IMR-90 (cell line): Measurements from ENCODE around the gene FOXO4. TPM values are rescaled to one million over a fixed set of nuclear protein-coding genes. Genes with fewer than 3 reads are reported as not detected.

Experiments used
- ATAC-seq: fragments of 200-7000 bp; cut with Tn5 transposase; 2 replicates; pipeline ENCODE4 v1.9.1; 2020; ENCODE audit warnings: low read depth, mild to moderate bottlenecking, moderate library complexity
- BruUV-seq: library from RNA; stranded (reverse); fragments of 400-500 nt; replicated peaks from 2 replicates; lab custom pipeline; 2021; lab: Mats Ljungman, UMichigan
- CTCF ChIA-PET: fragments of 300-600 bp; formaldehyde crosslinking; extraction: SDS; loops from one replicate; lab custom pipeline; 2021; ENCODE audit warnings: antibody characterized with exemption; lab: Yijun Ruan, JAX
- POLR2A ChIA-PET: fragments of 300-600 bp; sonication (Branson Sonifier 250); formaldehyde crosslinking; loops from one replicate; lab custom pipeline; 2022; ENCODE audit warnings: antibody characterized with exemption; ENCODE audit not compliant: unreplicated experiment; lab: Charles Lee
- DNase-seq: peaks from one replicate; pipeline ENCODE4 v3.0.0; 2013
- H2AFZ ChIP-seq: replicated peaks from 2 replicates; pipeline ENCODE3; 2013; ENCODE audit warnings: low read length, mild to moderate bottlenecking; ENCODE audit not compliant: poor library complexity
- H2AK5ac ChIP-seq: 2 replicates; pipeline ENCODE4 v1.6.1; 2013; ENCODE audit warnings: low read depth, low read length, inconsistent platforms
- H2AK9ac ChIP-seq: replicated peaks from 2 replicates; pipeline ENCODE3; 2013; ENCODE audit warnings: mild to moderate bottlenecking, low read depth, low read length, moderate library complexity; ENCODE audit not compliant: poor library complexity
- H2BK120ac ChIP-seq: 2 replicates; pipeline ENCODE4 v1.6.1; 2013; ENCODE audit warnings: low read depth, low read length, inconsistent platforms
- H2BK15ac ChIP-seq: 3 replicates; pipeline ENCODE4 v1.6.1; 2013; ENCODE audit warnings: low read depth, low read length, inconsistent platforms
- H2BK20ac ChIP-seq: 2 replicates; pipeline ENCODE4 v1.6.1; 2013; ENCODE audit warnings: low read depth, mild to moderate bottlenecking, inconsistent platforms, low read length, moderate library complexity
- H2BK5ac ChIP-seq: 2 replicates; pipeline ENCODE4 v1.6.1; 2013; ENCODE audit warnings: mild to moderate bottlenecking, low read depth, low read length, inconsistent platforms; ENCODE audit not compliant: poor library complexity, severe bottlenecking
- H3K14ac ChIP-seq: replicated peaks from 2 replicates; pipeline ENCODE4 v1.6.1; 2013; ENCODE audit warnings: low read depth, low read length, inconsistent platforms
- H3K18ac ChIP-seq: 2 replicates; pipeline ENCODE4 v1.6.1; 2013; ENCODE audit warnings: low read depth, low read length, control low read depth
- H3K23ac ChIP-seq: 2 replicates; pipeline ENCODE4 v1.6.1; 2013; ENCODE audit warnings: low read depth, low read length, inconsistent platforms
- H3K27ac ChIP-seq: 2 replicates; pipeline ENCODE4 v1.5.1; 2013; ENCODE audit warnings: mild to moderate bottlenecking, control low read depth, low read length; ENCODE audit not compliant: insufficient read depth
- H3K27me3 ChIP-seq: 2 replicates; pipeline ENCODE4 v1.6.1; 2013; ENCODE audit warnings: low read length; ENCODE audit not compliant: control insufficient read depth, insufficient read depth
- H3K36me3 ChIP-seq: 2 replicates; pipeline ENCODE4 v1.6.1; 2013; ENCODE audit warnings: low read length, mixed read lengths; ENCODE audit not compliant: control insufficient read depth, insufficient read depth
- H3K4ac ChIP-seq: 2 replicates; pipeline ENCODE4 v1.6.1; 2013; ENCODE audit warnings: low read depth, low read length, inconsistent platforms
- H3K4me1 ChIP-seq: 2 replicates; pipeline ENCODE4 v1.6.1; 2013; ENCODE audit warnings: low read length, mixed read lengths; ENCODE audit not compliant: control insufficient read depth, insufficient read depth
- H3K4me2 ChIP-seq: 2 replicates; pipeline ENCODE4 v1.6.1; 2013; ENCODE audit warnings: low read depth, mild to moderate bottlenecking, control low read depth, low read length, moderate library complexity
- H3K4me3 ChIP-seq: 2 replicates; pipeline ENCODE4 v1.5.1; 2013; ENCODE audit warnings: low read depth, mild to moderate bottlenecking, control low read depth, low read length, moderate library complexity; ENCODE audit not compliant: insufficient read depth
- H3K56ac ChIP-seq: 2 replicates; pipeline ENCODE4 v1.6.1; 2013; ENCODE audit warnings: low read length, inconsistent platforms; ENCODE audit not compliant: insufficient read depth; ENCODE audit errors: extremely low read depth
- H3K79me1 ChIP-seq, 2 experiments: 2 replicates each; pipeline ENCODE4 v1.6.1; 2013; ENCODE audit warnings: low read length in 2 of 2, inconsistent platforms in 1 of 2, low read depth in 1 of 2
- H3K9ac ChIP-seq: 2 replicates; pipeline ENCODE4 v1.6.1; 2013; ENCODE audit warnings: low read depth, low read length, control low read depth
- H3K9me1 ChIP-seq: 2 replicates; pipeline ENCODE4 v1.6.1; 2013; ENCODE audit warnings: low read length, inconsistent platforms; ENCODE audit not compliant: insufficient read depth
- H3K9me3 ChIP-seq: 2 replicates; pipeline ENCODE4 v1.6.1; 2013; ENCODE audit warnings: low read length; ENCODE audit not compliant: control insufficient read depth, insufficient read depth
- H4K20me1 ChIP-seq: 2 replicates; pipeline ENCODE4 v1.6.1; 2013; ENCODE audit warnings: low read length, inconsistent platforms; ENCODE audit not compliant: insufficient read depth
- H4K5ac ChIP-seq: 2 replicates; pipeline ENCODE4 v1.6.1; 2013; ENCODE audit warnings: mild to moderate bottlenecking, low read depth, low read length, control low read depth
- H4K8ac ChIP-seq, 2 experiments: 2 replicates each; pipeline ENCODE4 v1.6.1; 2013; ENCODE audit warnings: low read depth in 2 of 2, low read length in 2 of 2, control low read depth in 1 of 2, inconsistent platforms in 1 of 2
- H4K91ac ChIP-seq: 2 replicates; pipeline ENCODE4 v1.6.1; 2013; ENCODE audit warnings: low read depth, low read length, inconsistent platforms; ENCODE audit not compliant: insufficient read depth
- CEBPB ChIP-seq: IDR thresholded peaks from 2 replicates; pipeline ENCODE4 v1.6.1; 2012; ENCODE audit warnings: low read depth, low read length, improper control_type of control experiment
- CTCF ChIP-seq: conservative IDR thresholded peaks from 2 replicates; pipeline ENCODE4 v1.5.1; 2012; ENCODE audit warnings: mild to moderate bottlenecking, low read depth, low read length, improper control_type of control experiment
- ELK1 ChIP-seq: fragments of 150-350 bp; IDR thresholded peaks from 2 replicates; pipeline ENCODE4 v1.6.1; 2016; ENCODE audit warnings: low read depth, mild to moderate bottlenecking, low read length, moderate library complexity, borderline replicate concordance
- FOS ChIP-seq: fragments of 150-350 bp; IDR thresholded peaks from 2 replicates; pipeline ENCODE4 v1.6.1; 2016; ENCODE audit warnings: low read depth, low read length
- POLR2A ChIP-seq: IDR thresholded peaks from 2 replicates; pipeline ENCODE4 v1.6.1; 2012; ENCODE audit warnings: mild to moderate bottlenecking, low read depth, low read length
- RAD21 ChIP-seq: IDR thresholded peaks from 2 replicates; pipeline ENCODE4 v1.6.1; 2012; ENCODE audit warnings: low read length, improper control_type of control experiment
- RCOR1 ChIP-seq: IDR thresholded peaks from 2 replicates; pipeline ENCODE4 v1.6.1; 2012; ENCODE audit warnings: mild to moderate bottlenecking, low read length, improper control_type of control experiment; ENCODE audit not compliant: insufficient replicate concordance
- RFX5 ChIP-seq: IDR thresholded peaks from 2 replicates; pipeline ENCODE4 v1.8.0; 2012; ENCODE audit warnings: low read depth, mild to moderate bottlenecking, low read length, moderate library complexity
- SMC3 ChIP-seq: fragments of 150-350 bp; IDR thresholded peaks from 2 replicates; pipeline ENCODE4 v1.6.1; 2016; ENCODE audit warnings: low read depth, mild to moderate bottlenecking, antibody characterized with exemption, low read length, moderate library complexity
- USF2 ChIP-seq: fragments of 150-350 bp; IDR thresholded peaks from 2 replicates; pipeline ENCODE4 v1.6.1; 2017; ENCODE audit warnings: mild to moderate bottlenecking, antibody characterized with exemption, low read length, low read depth
- WGBS, 2 experiments: methylation state at CpG; one replicate each; pipeline versions ENCODE4 v1.1.5 to v1.1.7; 2013; ENCODE audit warnings: missing lambda C conversion rate in 2 of 2; ENCODE audit not compliant: insufficient read length in 1 of 2; ENCODE audit errors: extremely low coverage in 2 of 2; 5-methylcytosine and 5-hydroxymethylcytosine counted together
- dilution Hi-C: fragments of 300-500 bp; cut with HindIII; formaldehyde crosslinking; loops from one replicate; pipeline ENCODE4 v1.14.3; 2018; ENCODE audit warnings: low sequenced_read_pairs; ENCODE audit not compliant: unreplicated experiment
- in situ Hi-C: fragments of 300-500 bp; cut with MboI; formaldehyde crosslinking; loops from 3 replicates; pipeline ENCODE4 v1.14.3; 2019; ENCODE audit warnings: low sequenced_read_pairs, inconsistent platforms, mixed read lengths
- intact Hi-C: fragments of 100-400 bp; cut with micrococcal nuclease; formaldehyde crosslinking; loops from 2 replicates; pipeline ENCODE4 v1.10.0; 2022
- polyA plus RNA-seq, 3 experiments: library from polyadenylated mRNA; depleted of rRNA; stranded (reverse); fragments of >200 nt; gene quantifications; 2 replicates each; pipeline ENCODE4 v1.2.3, GENCODE V29; 2012; ENCODE audit warnings: low replicate concordance in 1 of 3
- total RNA-seq: library from RNA; depleted of rRNA; stranded (reverse); fragments of >200 nt; gene quantifications from 2 replicates; pipeline ENCODE4 v1.2.3, GENCODE V29; 2012

FOXO4 gene
- total and polyA plus RNA-seq, 2 of the 4 experiments (the other 2 are of a cell fraction) = 2.0 to 2.6 TPM

- no peak overlapping the region for H3K23ac ChIP-seq
- no peak overlapping the region for H2BK15ac ChIP-seq
- no peak overlapping the region for H4K91ac ChIP-seq
- no peak overlapping the region for H4K5ac ChIP-seq
- peaks cover 2% of the 10 kb centered on the region; the same call in 1 of the 2 replicates for H3K4me1 ChIP-seq
- no peak overlapping the region for H3K56ac ChIP-seq
- in situ Hi-C loops = no loop called here
- dilution Hi-C loops = no loop called here
- WGBS, 2 experiments = 56% methylated on average over 7 of the region's 18 CpGs; no CpG with 5 or more reads in 1 of the 2 experiments
- no peak overlapping the region for H3K18ac ChIP-seq
- H2AK9ac ChIP-seq = no peak overlapping the region
- no peak overlapping the region for H2BK20ac ChIP-seq
- H3K9me3 ChIP-seq = no peaks in the 10 kb centered on the region
- H3K4me3 ChIP-seq = no peak overlapping the region
- no peak overlapping the region for H3K4me2 ChIP-seq
- H2BK120ac ChIP-seq = no peak overlapping the region
- no peak overlapping the region for H3K4ac ChIP-seq
- CTCF ChIA-PET = no interaction called here
- no peaks in the 10 kb centered on the region for H3K27me3 ChIP-seq
- ATAC-seq = no peak
- H2BK5ac ChIP-seq = no peak overlapping the region
- 0 out of 2 replicates have a peak, but pooled peaks cover 1% of the 10 kb centered on the region for H3K36me3 ChIP-seq
- no peak for TF ChIP-seq CEBPB
- no peak for TF ChIP-seq POLR2A
- no peak for TF ChIP-seq SMC3
- no peak for TF ChIP-seq RCOR1
- TF ChIP-seq CTCF = no peak
- TF ChIP-seq USF2 = no peak
- TF ChIP-seq RAD21 = no peak
- no peak for TF ChIP-seq FOS
- no peak for TF ChIP-seq RFX5
- no peak for TF ChIP-seq ELK1
- no peak overlapping the region for H4K8ac ChIP-seq
- no peak overlapping the region for H3K27ac ChIP-seq
- no peak overlapping the region for H2AK5ac ChIP-seq
- H2AFZ ChIP-seq = no peak overlapping the region
- peaks cover 0 to 4% of the 10 kb centered on the region in 2 experiments; a peak in 1 of 4 replicates for H3K79me1 ChIP-seq
- H3K9ac ChIP-seq = no peak overlapping the region
- no peak for DNase-seq
- intact Hi-C loops = no loop called here
- POLR2A ChIA-PET = no interaction called here
- BruUV-seq = no TSS peak
- H3K14ac ChIP-seq = no peak overlapping the region
- no peaks in the 10 kb centered on the region for H4K20me1 ChIP-seq
- no peaks in the 10 kb centered on the region for H3K9me1 ChIP-seq
Measured at GRCh38 chrX:71053217-71053621, 42.4 kb upstream of the FOXO4 start.
